ENCODE results near the gene SERPINA9.
"Not testable (repeated sequence)": the region's sequence is repeated elsewhere in the genome, so short reads cannot be mapped to it uniquely, and the experiment has no call there.

The SERPINA9 gene

GRCh38 chr14:94476023-94476422 is at the start of gene SERPINA9:
TSS of gene SERPINA9 (minus strand) at chr14:94476197. CDS start at chr14:94469840, 6,357 bp downstream.
- no peak for DNase-seq

GRCh38 chr14:94524093-94524492 is 48.1 kb upstream of the SERPINA9 start:
- DNase-seq: no peak

GRCh38 chr14:94523265-94523664 is 47.3 kb upstream of the SERPINA9 start:
- no peak for DNase-seq

- no peak for DNase-seq
Observed at GRCh38 chr14:94522115-94522724, 46.2 kb upstream of the SERPINA9 start.

- DNase-seq: no peak
Observed at GRCh38 chr14:94521375-94522114, 45.5 kb upstream of the SERPINA9 start.

- no peak for DNase-seq
Observed at GRCh38 chr14:94517641-94518257, 41.8 kb upstream of the SERPINA9 start.

GRCh38 chr14:94517248-94517640 is 41.2 kb upstream of the SERPINA9 start:
- DNase-seq: no peak

- DNase-seq: no peak
Observed at GRCh38 chr14:94515856-94516255, 39.9 kb upstream of the SERPINA9 start.

GRCh38 chr14:94515426-94515825 is 39.4 kb upstream of the SERPINA9 start:
- no peak for DNase-seq

- no peak for DNase-seq
Observed at GRCh38 chr14:94514351-94514750, 38.4 kb upstream of the SERPINA9 start.

GRCh38 chr14:94510481-94510880 is 34.5 kb upstream of the SERPINA9 start:
- DNase-seq: not testable (repeated sequence)

- DNase-seq: no peak
Observed at GRCh38 chr14:94509356-94509755, 33.4 kb upstream of the SERPINA9 start, which contains the start of gene SERPINA12. TSS of gene SERPINA12 (minus strand) at chr14:94509469. CDS start at chr14:94498397, 11,072 bp downstream.

- DNase-seq: no peak
Observed at GRCh38 chr14:94505641-94506040, 29.6 kb upstream of the SERPINA9 start.

GRCh38 chr14:94505206-94505605 is 29.2 kb upstream of the SERPINA9 start:
- no peak for DNase-seq

GRCh38 chr14:94501588-94502516 is 25.9 kb upstream of the SERPINA9 start:
- no peak for DNase-seq

- DNase-seq: no peak
Observed at GRCh38 chr14:94500264-94500663, 24.3 kb upstream of the SERPINA9 start.

GRCh38 chr14:94499673-94500072 is 23.7 kb upstream of the SERPINA9 start:
- no peak for DNase-seq

- no peak for DNase-seq
Observed at GRCh38 chr14:94498215-94498614, 22.2 kb upstream of the SERPINA9 start.

GRCh38 chr14:94494085-94494484 is 18.1 kb upstream of the SERPINA9 start:
- DNase-seq: no peak

- no peak for DNase-seq
Observed at GRCh38 chr14:94491511-94491910, 15.5 kb upstream of the SERPINA9 start.

GRCh38 chr14:94489336-94489735 is 13.3 kb upstream of the SERPINA9 start:
- no peak for DNase-seq

GRCh38 chr14:94486883-94487282 is 10.9 kb upstream of the SERPINA9 start:
- DNase-seq: no peak
